ENCODE data around the gene NPAS3. TPM values are rescaled to one million over a fixed set of nuclear protein-coding genes. Genes with fewer than 3 reads are reported as not detected.

Gene NPAS3
- total RNA-seq, 2 experiments from 2014 or later: not detected

GRCh38 chr14:33257796-33258195 lies 319.1 kb downstream of the NPAS3 start:
- TF ChIP-seq CTCF (IDR thresholded peaks at IDR 0.05): no peak
- ATAC-seq (no peak), DNase-seq (no peak)
- intact Hi-C loops (cut with micrococcal nuclease): no loop called here
- H3K27ac Mint-ChIP-seq: no peak overlapping the region
- H3K36me3 Mint-ChIP-seq (ENCODE audit: low read depth): no peaks in the 10 kb centered on the region
- H3K4me1 Mint-ChIP-seq (ENCODE audit: low read depth): no peaks in the 10 kb centered on the region
- POLR2A ChIA-PET: no interaction called here
- peaks cover 2% of the 10 kb centered on the region for H3K9me3 Mint-ChIP-seq
- CTCF ChIA-PET: no interaction called here
- no peak overlapping the region for H3K4me3 Mint-ChIP-seq
- H3K27me3 Mint-ChIP-seq: no peaks in the 10 kb centered on the region

GRCh38 chr14:33259764-33260163 lies 321.1 kb downstream of the NPAS3 start:
- intact Hi-C loops (cut with micrococcal nuclease): no loop called here
- CTCF ChIA-PET: no interaction called here
- Mint-ChIP-seq H3K4me1 (ENCODE audit: low read depth) (no peaks in the 10 kb centered on the region), H3K27ac (no peak overlapping the region), H3K27me3 (no peaks in the 10 kb centered on the region), H3K9me3 (peaks cover 2% of the 10 kb centered on the region), H3K4me3 (no peak overlapping the region), H3K36me3 (ENCODE audit: low read depth) (no peaks in the 10 kb centered on the region)
- POLR2A ChIA-PET: no interaction called here
- DNase-seq (no peak), ATAC-seq (no peak)
- no peak for TF ChIP-seq CTCF (IDR thresholded peaks at IDR 0.05)

GRCh38 chr14:33271216-33271615 lies 332.5 kb downstream of the NPAS3 start:
- no peaks in the 10 kb centered on the region for H3K36me3 Mint-ChIP-seq (ENCODE audit: low read depth)
- H3K27me3 Mint-ChIP-seq: no peaks in the 10 kb centered on the region
- ATAC-seq (no peak), DNase-seq (no peak)
- H3K4me3 Mint-ChIP-seq: no peak overlapping the region
- H3K4me1 Mint-ChIP-seq (ENCODE audit: low read depth): no peaks in the 10 kb centered on the region
- TF ChIP-seq CTCF (IDR thresholded peaks at IDR 0.05): no peak
- intact Hi-C loops (cut with micrococcal nuclease): no loop called here
- ChIA-PET POLR2A (no interaction called here), CTCF (no interaction called here)
- H3K9me3 Mint-ChIP-seq: peaks cover 4% of the 10 kb centered on the region
- H3K27ac Mint-ChIP-seq: no peak overlapping the region

- intact Hi-C loops (cut with micrococcal nuclease): no loop called here
- CTCF ChIA-PET: no interaction called here
- Mint-ChIP-seq H3K4me3 (no peak overlapping the region), H3K9me3 (peaks cover 4% of the 10 kb centered on the region), H3K4me1 (ENCODE audit: low read depth) (no peaks in the 10 kb centered on the region), H3K36me3 (ENCODE audit: low read depth) (no peaks in the 10 kb centered on the region), H3K27me3 (no peaks in the 10 kb centered on the region), H3K27ac (no peak overlapping the region)
- no peak for ATAC-seq
- POLR2A ChIA-PET: no interaction called here
- no peak for DNase-seq
- no peak for TF ChIP-seq CTCF (IDR thresholded peaks at IDR 0.05)
Observed at GRCh38 chr14:33271891-33272290, 333.2 kb downstream of the NPAS3 start.

GRCh38 chr14:33273978-33274377 lies 335.3 kb downstream of the NPAS3 start:
- no peaks in the 10 kb centered on the region for H3K27me3 Mint-ChIP-seq
- no peaks in the 10 kb centered on the region for H3K36me3 Mint-ChIP-seq (ENCODE audit: low read depth)
- no peak overlapping the region for H3K27ac Mint-ChIP-seq
- TF ChIP-seq CTCF (IDR thresholded peaks at IDR 0.05): no peak
- peaks cover 4% of the 10 kb centered on the region for H3K9me3 Mint-ChIP-seq
- H3K4me3 Mint-ChIP-seq: no peak overlapping the region
- intact Hi-C loops (cut with micrococcal nuclease): no loop called here
- no peak for ATAC-seq
- ChIA-PET CTCF (no interaction called here), POLR2A (no interaction called here)
- H3K4me1 Mint-ChIP-seq (ENCODE audit: low read depth): no peaks in the 10 kb centered on the region
- no peak for DNase-seq

Data from activated CD8-positive, alpha-beta T cell treated with anti-CD3 and anti-CD28 coated beads for 36 hours (primary cell).